ENCODE measurements around the gene NTRK3.

GRCh38 chr15:88011533-88011932 lies 245.0 kb downstream of the NTRK3 start:
- TF ChIP-seq, protein P1, sequence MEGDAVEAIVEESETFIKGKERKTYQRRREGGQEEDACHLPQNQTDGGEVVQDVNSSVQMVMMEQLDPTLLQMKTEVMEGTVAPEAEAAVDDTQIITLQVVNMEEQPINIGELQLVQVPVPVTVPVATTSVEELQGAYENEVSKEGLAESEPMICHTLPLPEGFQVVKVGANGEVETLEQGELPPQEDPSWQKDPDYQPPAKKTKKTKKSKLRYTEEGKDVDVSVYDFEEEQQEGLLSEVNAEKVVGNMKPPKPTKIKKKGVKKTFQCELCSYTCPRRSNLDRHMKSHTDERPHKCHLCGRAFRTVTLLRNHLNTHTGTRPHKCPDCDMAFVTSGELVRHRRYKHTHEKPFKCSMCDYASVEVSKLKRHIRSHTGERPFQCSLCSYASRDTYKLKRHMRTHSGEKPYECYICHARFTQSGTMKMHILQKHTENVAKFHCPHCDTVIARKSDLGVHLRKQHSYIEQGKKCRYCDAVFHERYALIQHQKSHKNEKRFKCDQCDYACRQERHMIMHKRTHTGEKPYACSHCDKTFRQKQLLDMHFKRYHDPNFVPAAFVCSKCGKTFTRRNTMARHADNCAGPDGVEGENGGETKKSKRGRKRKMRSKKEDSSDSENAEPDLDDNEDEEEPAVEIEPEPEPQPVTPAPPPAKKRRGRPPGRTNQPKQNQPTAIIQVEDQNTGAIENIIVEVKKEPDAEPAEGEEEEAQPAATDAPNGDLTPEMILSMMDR (IDR thresholded peaks at IDR 0.05) = no peak
- TF ChIP-seq POLR2A (IDR thresholded peaks at IDR 0.05) (no peak), EP300 (IDR thresholded peaks at IDR 0.05) (no peak)

Measured in suprapubic skin (tissue), 3 donors.